GM18907 (cell line): ENCODE data around the gene DYRK1A.

Source experiments
- ATAC-seq: cut with Tn5 transposase; IDR thresholded peaks from one replicate; pipeline ENCODE4 v1.9.1; 2021; ENCODE audit warnings: mild to moderate bottlenecking, moderate library complexity; ENCODE audit not compliant: unreplicated experiment

DYRK1A gene

GRCh38 chr21:37474342-37474741 is 107.8 kb downstream of the DYRK1A start:
- no peak for ATAC-seq

GRCh38 chr21:37475186-37475868 is 108.8 kb downstream of the DYRK1A start:
- ATAC-seq, result no peak

GRCh38 chr21:37478794-37479193 is 112.2 kb downstream of the DYRK1A start:
- no peak for ATAC-seq

DNA sequence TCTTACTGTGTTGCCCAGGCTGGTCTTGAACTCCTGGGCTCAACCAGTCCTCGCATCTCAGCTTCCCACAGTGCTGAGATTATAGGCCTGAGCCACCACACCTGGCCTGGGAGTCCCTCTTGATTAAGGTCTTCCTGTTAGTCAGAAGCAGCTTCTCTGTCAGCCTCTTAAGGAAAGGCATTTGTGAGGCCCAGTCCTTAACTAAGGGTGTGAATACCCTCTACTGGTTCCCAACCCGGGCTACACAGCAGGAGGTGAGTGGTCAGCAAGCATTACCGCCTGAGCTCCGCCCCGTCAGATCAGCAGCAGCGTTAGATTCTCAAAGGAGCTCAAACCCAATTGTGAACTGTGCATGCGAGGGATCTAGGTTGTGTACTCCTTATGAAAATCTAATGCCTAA is 117.2 kb downstream of the DYRK1A start:
- ATAC-seq, result no peak

DNA sequence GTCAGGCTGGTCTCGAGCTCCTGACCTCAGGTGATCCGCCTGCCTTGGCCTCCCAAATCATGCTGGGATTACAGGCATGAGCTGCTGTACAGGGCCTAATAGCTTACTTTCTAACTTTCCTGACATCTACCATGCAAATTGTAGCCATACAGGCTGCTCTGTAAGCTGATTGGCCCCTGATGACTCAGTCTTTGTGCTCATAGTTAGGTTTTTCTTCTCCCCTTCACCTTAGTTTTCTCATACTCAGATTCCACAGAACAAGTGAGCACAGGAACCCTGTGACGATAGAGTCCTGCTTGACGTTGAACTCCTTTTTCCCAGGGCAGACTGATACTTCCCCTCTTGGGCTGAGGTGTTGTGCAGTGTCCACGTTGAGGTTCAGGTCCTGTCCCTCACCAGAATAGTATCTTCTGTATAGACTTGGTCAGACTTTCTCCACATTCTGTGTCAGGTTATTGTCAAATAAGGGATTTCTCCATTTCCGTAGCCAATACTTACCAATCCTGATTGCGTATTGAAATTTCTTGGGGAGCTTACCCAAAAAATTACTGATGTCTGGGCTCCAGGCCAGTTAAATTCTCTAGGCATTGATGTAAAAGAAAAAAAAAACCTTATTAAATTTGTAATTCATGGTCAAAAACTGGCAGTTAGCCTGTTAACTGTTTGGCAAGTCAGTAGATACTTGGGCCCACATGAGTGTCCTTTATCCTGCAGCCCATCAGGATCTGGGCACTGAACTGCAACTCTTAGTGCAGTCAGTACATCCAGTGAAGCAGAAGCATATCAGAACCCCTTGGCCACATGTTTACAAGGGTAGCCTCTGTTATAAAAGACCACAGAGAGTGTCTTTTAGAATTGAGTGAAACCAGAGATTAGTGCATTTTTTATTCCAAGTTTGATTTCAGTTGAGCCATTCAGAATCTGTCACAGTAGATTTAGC is 118.2 kb downstream of the DYRK1A start:
- no peak for ATAC-seq

GRCh38 chr21:37489553-37489952 is 123.0 kb downstream of the DYRK1A start:
- no peak for ATAC-seq

DNA sequence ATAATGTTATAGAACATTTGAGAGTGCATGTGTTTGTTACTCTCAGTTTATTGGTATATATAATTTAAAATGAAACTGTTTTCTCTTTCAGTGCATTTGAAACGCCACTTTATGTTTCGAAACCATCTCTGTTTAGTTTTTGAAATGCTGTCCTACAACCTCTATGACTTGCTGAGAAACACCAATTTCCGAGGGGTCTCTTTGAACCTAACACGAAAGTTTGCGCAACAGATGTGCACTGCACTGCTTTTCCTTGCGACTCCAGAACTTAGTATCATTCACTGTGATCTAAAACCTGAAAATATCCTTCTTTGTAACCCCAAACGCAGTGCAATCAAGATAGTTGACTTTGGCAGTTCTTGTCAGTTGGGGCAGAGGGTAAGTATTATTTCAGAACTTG is 123.5 kb downstream of the DYRK1A start:
- ATAC-seq, result no peak

- ATAC-seq, result no peak
These were observed 130.4 kb downstream of the DYRK1A start for GRCh38 chr21:37496972-37497371.

- ATAC-seq, result no peak
These were observed 132.1 kb downstream of the DYRK1A start for GRCh38 chr21:37498664-37499063.

GRCh38 chr21:37502947-37503346 is 136.4 kb downstream of the DYRK1A start:
- no peak for ATAC-seq

GRCh38 chr21:37503848-37504467 is 137.4 kb downstream of the DYRK1A start:
- ATAC-seq, result no peak

- ATAC-seq, result no peak
These were observed 139.4 kb downstream of the DYRK1A start for GRCh38 chr21:37505963-37506362.

DNA sequence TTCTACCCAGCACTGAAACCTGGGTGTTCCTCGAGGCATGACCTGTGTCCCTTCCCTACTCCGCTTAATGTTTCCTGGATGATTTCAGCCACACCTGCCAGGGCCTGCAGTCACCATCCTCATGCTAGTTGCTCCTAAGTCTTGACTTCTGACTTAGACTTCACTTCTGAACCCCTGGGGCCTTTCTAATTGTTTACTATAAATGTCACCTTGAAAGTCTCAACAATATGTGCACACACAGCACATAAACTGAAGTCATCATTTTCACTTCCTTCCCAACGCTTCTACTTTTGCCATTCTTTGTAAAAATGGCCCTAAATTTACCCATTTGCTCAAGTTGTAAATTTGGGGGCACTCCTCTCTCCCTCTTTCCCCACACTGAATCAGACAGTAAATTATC is 141.1 kb downstream of the DYRK1A start:
- ATAC-seq, result no peak

- no peak for ATAC-seq
These were observed 141.8 kb downstream of the DYRK1A start for GRCh38 chr21:37508341-37508740.

- ATAC-seq, result no peak
These were observed 143.3 kb downstream of the DYRK1A start for GRCh38 chr21:37509802-37510393.

- no peak for ATAC-seq
These were observed 145.3 kb downstream of the DYRK1A start for GRCh38 chr21:37511848-37512247.

GRCh38 chr21:37513383-37513782 is 146.8 kb downstream of the DYRK1A start:
- no peak for ATAC-seq

DNA sequence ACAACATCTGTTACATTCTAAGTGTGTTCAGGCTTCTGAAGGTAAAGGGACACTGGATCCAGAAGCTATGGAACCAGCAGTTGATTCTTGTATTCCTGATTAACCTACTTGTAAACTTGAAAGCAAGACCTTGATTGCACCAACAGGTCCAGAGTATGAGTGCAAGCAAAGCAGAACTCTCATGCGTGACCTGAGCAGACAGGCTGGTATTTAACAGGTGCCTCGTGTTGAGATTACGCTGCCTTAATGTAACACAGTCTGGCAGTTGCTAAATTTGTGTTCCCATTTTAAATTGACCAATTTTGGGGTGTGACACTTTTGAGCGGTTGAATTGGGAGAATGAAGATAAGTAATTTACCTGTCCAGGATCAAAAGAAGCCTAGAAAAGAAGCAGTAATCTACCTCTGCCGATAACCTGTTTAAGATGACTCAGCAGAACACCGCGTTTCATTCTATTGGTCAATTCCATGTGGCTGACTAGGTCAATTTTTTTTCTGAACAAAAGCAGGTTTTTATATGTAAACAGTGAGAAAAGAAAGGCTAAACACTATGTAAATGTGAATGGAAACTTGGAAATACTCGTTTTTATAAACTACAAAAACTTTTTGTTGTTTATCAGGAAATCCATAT is 147.6 kb downstream of the DYRK1A start:
- ATAC-seq, result no peak

GRCh38 chr21:37516998-37517397 is 150.4 kb downstream of the DYRK1A start:
- no peak for ATAC-seq

GRCh38 chr21:37520801-37521200 is 154.2 kb downstream of the DYRK1A start:
- no peak for ATAC-seq

DNA sequence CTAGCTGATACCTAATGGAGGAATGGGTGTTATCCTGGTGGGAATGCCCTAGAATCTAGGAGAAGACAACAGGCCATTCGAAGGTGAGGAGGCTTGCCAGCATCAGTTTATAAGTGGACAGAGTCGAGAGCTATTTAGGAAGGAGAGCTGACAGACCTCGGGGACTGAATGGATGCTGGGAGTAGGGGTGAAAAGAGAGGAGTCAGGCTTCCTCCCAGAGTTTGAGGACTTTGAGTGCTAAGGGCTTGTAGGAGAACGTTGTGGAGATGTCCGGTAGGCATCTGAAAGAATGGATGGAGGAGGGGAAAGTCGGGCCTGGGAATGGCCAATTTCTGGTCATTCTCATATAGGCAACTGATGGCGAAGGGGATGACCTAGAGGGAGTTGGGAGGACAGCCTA is 155.1 kb downstream of the DYRK1A start:
- no peak for ATAC-seq
